ENCODE results near the gene ITPRIPL2. TPM values are rescaled to one million over a fixed set of nuclear protein-coding genes. Genes with fewer than 3 reads are reported as not detected.

The ITPRIPL2 gene
- total and polyA plus RNA-seq, 10 donors, result 2.2 to 41.5 (median 24.9) TPM

DNA sequence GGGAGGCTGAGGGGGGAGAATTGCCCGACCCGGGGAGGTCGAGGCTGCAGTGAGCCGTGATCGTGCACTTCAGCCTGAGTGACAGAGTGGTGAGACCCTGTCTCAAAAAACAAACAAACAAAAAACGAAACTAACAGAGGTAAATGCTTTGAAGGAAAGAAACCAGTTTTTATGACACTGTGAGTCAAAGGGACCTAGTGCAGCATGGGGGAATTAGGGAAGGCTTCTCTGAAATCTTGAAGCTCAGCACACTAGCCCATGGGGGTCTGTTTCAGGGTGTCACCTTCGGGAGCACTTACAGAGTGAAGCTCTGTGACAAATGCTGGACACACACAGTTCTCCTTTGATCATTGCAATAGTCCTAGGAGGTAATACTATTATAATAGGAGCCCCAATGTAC is 16.6 kb downstream of the ITPRIPL2 start:
- no peaks in the 10 kb centered on the region for H3K36me3 ChIP-seq
- intact Hi-C loops (cut with DNase I; ENCODE audit: low total_unique reads), result no loop called here
- H3K27ac ChIP-seq, result peak overlapping the region in 6 of 8 donors; percentile 58 to 77 (median 66)
- TF ChIP-seq POLR2A (IDR thresholded peaks at IDR 0.05), result no peak
- TF ChIP-seq, protein P1, sequence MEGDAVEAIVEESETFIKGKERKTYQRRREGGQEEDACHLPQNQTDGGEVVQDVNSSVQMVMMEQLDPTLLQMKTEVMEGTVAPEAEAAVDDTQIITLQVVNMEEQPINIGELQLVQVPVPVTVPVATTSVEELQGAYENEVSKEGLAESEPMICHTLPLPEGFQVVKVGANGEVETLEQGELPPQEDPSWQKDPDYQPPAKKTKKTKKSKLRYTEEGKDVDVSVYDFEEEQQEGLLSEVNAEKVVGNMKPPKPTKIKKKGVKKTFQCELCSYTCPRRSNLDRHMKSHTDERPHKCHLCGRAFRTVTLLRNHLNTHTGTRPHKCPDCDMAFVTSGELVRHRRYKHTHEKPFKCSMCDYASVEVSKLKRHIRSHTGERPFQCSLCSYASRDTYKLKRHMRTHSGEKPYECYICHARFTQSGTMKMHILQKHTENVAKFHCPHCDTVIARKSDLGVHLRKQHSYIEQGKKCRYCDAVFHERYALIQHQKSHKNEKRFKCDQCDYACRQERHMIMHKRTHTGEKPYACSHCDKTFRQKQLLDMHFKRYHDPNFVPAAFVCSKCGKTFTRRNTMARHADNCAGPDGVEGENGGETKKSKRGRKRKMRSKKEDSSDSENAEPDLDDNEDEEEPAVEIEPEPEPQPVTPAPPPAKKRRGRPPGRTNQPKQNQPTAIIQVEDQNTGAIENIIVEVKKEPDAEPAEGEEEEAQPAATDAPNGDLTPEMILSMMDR (IDR thresholded peaks at IDR 0.05 in 8 of 11, conservative IDR thresholded peaks at IDR 0.05 in 3 of 11), result no peak
- no peak for TF ChIP-seq POLR2AphosphoS5 (IDR thresholded peaks at IDR 0.05)
- peaks cover 7 to 55% (median 24%) of the 10 kb centered on the region in 6 donors for H3K4me1 ChIP-seq
- no peak overlapping the region for H3K4me3 ChIP-seq
- no peaks in the 10 kb centered on the region for H3K27me3 ChIP-seq (replicated peaks in 1 of 7)
- 80 to 84% (median 81%) methylated on average over 7 of the region's 7 CpGs for WGBS, 5 donors
- peaks cover 0 to 7% (median 5%) of the 10 kb centered on the region in 8 donors for H3K9me3 ChIP-seq
- DNase-seq, result no peak

DNA sequence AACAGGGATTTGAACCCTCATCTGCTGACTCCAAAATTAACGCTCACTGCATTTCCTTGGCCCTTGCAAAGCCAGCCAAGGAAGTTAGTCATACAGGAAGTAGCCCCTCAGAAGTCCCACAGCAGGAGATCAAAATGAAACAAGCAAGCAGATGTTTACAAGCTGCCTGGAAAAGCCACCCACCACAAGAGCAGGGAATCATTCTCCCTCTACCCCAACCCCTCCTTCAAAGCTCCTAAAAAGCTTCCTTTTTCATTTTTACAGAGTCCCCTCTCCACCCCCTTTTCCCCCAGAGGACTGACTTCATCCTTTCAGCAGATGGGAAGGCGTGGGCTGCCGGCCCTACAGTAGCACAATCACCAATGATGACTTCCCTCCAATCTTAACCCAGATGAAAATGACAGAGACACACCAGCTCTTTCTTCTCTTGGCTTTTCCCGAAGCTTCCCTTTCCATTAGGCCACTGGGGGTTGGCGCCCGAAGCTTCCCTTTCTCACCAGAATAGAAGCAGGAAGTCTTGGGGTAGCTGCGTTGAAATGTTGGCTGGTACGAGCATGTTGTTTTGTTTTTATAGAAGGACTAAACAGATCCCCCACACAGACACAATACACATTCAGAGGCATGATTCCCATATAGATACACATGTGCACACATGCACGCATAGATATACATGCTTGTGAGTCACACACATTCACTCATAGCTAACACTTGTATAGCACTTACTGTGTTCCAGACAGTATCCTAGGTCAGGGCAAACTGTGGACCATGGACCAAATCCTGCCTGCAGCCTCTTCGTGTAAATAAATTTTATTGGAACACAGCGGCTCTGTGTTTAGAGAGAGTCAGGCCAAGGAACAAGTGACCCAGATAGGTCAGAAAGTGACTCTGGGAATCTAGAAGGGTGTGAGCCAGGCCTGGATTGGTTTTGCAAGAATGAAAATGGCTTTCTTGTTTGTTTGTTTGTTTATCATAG is 17.4 kb downstream of the ITPRIPL2 start:
- Histone ChIP-seq H3K9me3 (peaks cover 0 to 6% (median 4%) of the 10 kb centered on the region in 8 donors), H3K27me3 (replicated peaks in 1 of 7) (no peaks in the 10 kb centered on the region), H3K4me1 (peaks cover 7 to 57% (median 25%) of the 10 kb centered on the region in 6 donors), H3K27ac (peak overlapping the region; percentile 27 to 77 (median 65)), H3K36me3 (no peaks in the 10 kb centered on the region), H3K4me3 (peak overlapping the region in 1 of 8 donors; percentile 39)
- intact Hi-C loops (cut with DNase I; ENCODE audit: low total_unique reads), result no loop called here
- WGBS, 5 donors, result 23 to 35% (median 31%) methylated on average over 11 of the region's 11 CpGs
- TF ChIP-seq POLR2AphosphoS5 (IDR thresholded peaks at IDR 0.05), result no peak
- TF ChIP-seq POLR2A (IDR thresholded peaks at IDR 0.05), result no peak
- TF ChIP-seq, protein P1 (IDR thresholded peaks at IDR 0.05 in 8 of 11, conservative IDR thresholded peaks at IDR 0.05 in 3 of 11), result no peak
- DNase-seq, result no peak

DNA sequence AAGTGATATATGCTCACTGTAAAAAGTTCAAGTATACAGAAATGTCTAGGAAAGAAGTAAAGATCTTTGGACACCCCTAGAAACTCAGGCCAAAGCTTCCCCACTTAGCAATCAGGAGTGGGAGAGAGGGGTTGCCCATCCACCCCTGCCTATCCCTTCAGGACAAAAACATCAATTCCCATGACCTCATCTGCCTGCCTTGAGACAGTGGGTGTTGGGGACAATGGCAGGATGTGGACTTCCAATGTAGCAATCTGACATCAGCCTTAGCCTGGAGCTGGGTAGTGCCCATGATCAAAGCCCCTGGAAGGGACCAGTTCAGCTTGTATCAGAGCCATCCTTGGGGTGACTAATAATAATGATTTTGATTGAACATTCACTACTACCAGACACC is 18.1 kb downstream of the ITPRIPL2 start:
- intact Hi-C loops (cut with DNase I; ENCODE audit: low total_unique reads), result no loop called here
- H3K9me3 ChIP-seq, result no peaks in the 10 kb centered on the region
- TF ChIP-seq, protein P1 (IDR thresholded peaks at IDR 0.05 in 8 of 11, conservative IDR thresholded peaks at IDR 0.05 in 3 of 11), result no peak
- TF ChIP-seq POLR2AphosphoS5 (IDR thresholded peaks at IDR 0.05), result no peak
- no peak for TF ChIP-seq POLR2A (IDR thresholded peaks at IDR 0.05)
- DNase-seq, result no peak
- peak overlapping the region; percentile 27 to 77 (median 65) for H3K27ac ChIP-seq
- H3K27me3 ChIP-seq (replicated peaks in 1 of 7), result no peaks in the 10 kb centered on the region
- H3K36me3 ChIP-seq, result no peaks in the 10 kb centered on the region
- H3K4me1 ChIP-seq, result peaks cover 7 to 64% (median 29%) of the 10 kb centered on the region in 6 donors
- no peak overlapping the region for H3K4me3 ChIP-seq

DNA sequence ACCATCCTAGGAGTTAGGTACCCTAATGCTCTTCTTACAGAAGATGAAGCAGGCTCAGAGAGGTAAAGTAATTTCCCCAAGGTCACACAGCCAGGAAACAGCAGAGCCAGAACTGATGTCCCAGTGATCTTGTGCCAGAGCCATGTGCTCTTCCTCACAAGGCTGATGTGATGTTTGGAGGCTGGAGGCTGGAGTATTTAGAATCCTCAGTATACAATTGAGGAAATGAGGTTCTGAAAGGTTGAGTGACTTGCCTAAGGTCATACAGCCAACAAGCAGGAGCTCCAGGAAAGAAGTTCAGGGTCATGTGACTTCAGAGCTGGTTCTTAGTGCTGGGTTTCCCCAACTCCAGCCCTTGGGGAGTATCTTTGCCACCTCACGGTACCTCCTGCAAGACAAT is 18.5 kb downstream of the ITPRIPL2 start:
- H3K4me1 ChIP-seq, result peaks cover 7 to 67% (median 28%) of the 10 kb centered on the region in 6 donors

More for the DNA sequence above, 18.5 kb downstream of the ITPRIPL2 start:
- Histone ChIP-seq H3K27me3 (replicated peaks in 1 of 7) (no peaks in the 10 kb centered on the region), H3K4me3 (no peak overlapping the region), H3K36me3 (no peaks in the 10 kb centered on the region), H3K27ac (peak overlapping the region in 5 of 8 donors; percentile 58 to 77 (median 66)), H3K9me3 (no peaks in the 10 kb centered on the region)
- TF ChIP-seq, protein P1 (IDR thresholded peaks at IDR 0.05 in 8 of 11, conservative IDR thresholded peaks at IDR 0.05 in 3 of 11), result no peak
- TF ChIP-seq POLR2AphosphoS5 (IDR thresholded peaks at IDR 0.05) (no peak), POLR2A (IDR thresholded peaks at IDR 0.05) (no peak)
- intact Hi-C loops (cut with DNase I; ENCODE audit: low total_unique reads), result no loop called here
- WGBS, 5 donors, result 50 to 74% (median 58%) methylated on average over 1 of the region's 1 CpG
- DNase-seq, result no peak

Measured in spleen (tissue), 11 donors.